HG02588 (cell line): Measurements from ENCODE around the gene IFNAR1.
A peak's percentile ranks its signal among the peaks of the same experiment; 100 is the strongest.
"Not testable (repeated sequence)": the region's sequence is repeated elsewhere in the genome, so short reads cannot be mapped to it uniquely, and the experiment has no call there.

ENCODE experiments used
- ATAC-seq: cut with Tn5 transposase; IDR thresholded peaks from one replicate; pipeline ENCODE4 v1.9.1; 2021; ENCODE audit warnings: mild to moderate bottlenecking, moderate library complexity; ENCODE audit not compliant: unreplicated experiment

Gene IFNAR1

DNA sequence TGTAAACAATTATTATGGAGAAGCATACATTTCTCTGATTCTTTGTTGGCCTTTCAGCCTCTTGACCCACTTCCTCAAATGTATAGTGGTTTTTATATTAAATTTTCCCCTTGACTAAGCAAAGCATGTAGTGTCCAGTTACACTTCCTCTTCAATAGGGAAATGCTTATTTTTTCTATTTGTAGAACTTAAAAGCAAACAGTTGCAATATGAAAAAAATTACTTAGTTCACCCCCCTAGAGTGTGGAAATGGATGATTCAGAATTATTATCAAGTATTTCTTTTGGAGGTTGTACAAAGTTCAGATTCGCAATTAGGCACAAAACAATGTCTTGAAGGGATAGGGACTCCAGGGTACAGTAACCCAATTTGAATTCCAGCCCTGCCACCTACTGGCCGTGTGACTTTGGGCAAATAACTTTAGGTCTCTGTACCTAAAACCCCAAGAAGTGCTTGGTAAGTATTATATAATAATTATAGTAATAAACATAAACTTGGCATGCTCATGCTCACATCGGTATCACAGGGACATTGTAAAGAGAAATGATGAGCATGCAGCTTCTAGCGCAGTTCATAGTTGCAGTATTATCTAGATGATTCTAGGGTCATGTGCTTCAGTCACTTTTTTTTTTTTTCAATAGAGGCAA lies 49.8 kb downstream of the IFNAR1 start:
- no peak for ATAC-seq

DNA sequence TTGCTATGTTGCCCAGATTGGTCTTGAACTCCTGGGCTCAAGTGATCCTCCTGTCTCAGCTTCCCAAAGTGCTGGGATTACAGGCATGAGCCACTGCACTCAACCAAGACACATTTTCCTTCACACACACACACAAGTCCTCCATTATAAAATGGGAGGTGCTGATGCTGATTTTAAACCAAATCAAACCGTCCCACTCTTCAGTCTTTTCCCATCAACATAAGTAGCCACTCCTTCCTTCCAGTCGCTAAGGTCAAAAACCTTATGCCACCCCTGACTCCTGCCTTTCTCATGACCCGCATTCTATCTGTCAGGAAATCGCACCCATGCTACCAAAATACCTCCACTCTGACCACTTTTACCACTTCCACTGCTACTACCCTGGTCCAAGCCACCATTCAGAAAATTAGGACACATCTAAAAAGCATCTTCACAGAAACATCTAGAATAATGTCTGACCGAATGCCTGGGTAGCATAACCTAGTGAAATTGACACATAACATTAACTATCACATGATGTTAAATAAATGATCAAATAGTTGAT lies 50.4 kb downstream of the IFNAR1 start:
- ATAC-seq: no peak

DNA sequence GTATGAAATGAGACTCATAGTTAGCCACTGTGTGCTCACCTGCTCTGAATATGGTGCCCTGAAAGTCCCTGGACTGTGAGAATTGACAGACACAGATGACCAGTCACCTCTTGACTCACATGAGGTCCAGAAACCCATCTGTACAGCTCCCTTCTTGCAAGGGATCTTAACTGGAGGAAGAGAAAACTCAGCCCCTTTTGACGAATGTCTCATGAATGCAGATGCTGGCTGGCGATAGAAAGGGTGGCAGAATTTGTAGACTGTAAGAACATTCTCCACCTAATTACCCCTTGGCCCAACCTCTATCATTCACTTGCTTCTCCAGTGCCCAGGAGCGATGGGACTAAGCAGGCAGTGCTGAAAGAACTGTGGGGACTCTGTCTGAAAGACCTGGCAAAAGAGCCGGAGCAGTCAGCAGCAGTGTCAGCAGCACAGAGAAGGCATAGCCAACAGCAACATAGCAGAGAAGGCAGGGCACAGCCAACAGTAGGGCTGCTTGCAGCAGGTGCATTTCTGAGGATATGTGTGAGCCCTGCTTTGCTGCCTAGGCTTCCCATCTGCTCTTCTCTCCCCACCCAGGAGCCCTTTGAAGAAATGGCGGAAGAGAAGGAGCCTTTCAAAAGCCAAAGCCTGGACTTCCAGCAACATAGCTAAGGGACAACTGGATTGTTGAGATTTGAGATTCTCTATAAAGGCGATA lies 52.6 kb downstream of the IFNAR1 start:
- no peak for ATAC-seq

DNA sequence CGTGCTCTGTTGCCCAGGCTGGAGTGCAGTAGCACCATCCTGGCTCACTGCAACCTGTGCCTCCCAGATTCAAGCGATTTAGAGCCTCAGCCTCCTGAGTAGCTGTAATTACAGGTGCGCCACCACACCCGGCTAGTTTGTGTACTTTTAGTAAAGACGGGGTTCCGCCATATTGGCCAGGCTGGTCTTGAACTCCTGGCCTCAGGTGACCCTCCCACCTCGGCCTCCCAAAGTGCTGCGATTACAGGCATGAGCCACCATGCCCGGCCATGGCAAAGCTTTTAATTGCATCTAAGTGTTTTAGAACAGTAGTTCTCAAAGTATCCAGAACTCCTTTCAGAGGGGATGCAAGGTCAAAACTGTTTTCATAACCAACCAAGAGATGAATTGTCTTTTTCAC lies 53.3 kb downstream of the IFNAR1 start:
- ATAC-seq: no peak

DNA sequence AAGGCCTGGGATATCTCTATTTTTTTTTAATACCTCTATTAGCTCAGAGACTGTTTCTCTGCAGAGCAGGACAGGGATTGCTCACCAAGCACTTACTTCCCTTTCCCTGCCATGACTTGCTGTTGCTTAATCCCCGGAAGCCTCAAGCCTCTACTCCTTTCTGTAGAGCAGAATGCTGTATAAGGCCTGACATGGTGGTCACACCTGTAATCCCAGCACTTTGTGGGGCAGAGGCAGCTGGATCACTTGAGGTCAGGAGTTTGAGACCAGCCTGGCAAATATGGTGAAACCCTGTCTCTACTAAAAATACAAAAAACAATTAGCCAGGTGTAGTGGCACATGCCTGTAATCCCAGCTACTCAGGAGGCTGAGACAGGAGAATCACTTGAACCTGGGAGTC lies 55.2 kb downstream of the IFNAR1 start:
- not testable (repeated sequence) for ATAC-seq

DNA sequence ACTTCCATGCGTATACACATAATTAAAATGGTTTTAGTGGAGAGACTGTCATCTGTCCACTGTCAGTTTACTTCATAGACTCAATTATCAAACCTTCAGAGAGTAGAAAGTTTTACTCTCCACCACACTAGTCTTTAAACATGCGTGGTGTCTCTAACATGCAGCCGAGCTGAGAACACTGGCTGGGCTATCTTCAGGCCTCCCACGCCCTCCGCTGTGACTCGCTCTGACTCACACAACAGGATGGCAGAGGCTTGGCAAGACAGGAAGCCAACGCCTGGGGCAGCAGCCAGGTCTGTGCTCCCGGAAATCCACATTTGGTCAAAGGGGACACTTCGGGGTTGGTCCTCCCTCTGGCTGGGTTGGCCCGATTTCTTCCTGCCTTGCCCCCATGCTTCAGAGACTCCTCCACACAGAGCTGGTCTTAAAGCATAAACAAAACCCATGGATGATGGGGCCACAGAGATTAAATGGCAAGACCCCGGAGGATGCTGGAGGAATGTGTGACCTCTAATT lies 55.8 kb downstream of the IFNAR1 start:
- peak; percentile 49 for ATAC-seq

DNA sequence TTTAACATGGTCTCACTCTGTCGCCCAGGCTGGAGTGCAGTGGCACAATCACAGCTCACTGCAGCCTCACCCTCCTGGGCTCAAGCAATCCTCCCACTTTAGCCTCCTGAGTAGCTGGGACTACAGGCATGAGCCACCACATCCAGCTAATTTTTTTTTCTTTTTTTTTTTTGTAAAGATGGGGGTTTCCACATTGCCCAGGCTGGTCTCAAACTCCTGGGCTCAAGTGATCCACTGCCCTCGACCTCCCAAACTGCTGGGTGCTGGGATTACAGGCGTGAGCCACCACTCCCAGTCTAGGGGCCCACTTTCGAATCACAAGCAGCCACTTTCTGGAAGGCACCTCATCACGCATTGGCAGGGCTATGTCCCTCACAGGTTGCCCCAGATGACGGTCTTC lies 56.6 kb downstream of the IFNAR1 start:
- not testable (repeated sequence) for ATAC-seq

DNA sequence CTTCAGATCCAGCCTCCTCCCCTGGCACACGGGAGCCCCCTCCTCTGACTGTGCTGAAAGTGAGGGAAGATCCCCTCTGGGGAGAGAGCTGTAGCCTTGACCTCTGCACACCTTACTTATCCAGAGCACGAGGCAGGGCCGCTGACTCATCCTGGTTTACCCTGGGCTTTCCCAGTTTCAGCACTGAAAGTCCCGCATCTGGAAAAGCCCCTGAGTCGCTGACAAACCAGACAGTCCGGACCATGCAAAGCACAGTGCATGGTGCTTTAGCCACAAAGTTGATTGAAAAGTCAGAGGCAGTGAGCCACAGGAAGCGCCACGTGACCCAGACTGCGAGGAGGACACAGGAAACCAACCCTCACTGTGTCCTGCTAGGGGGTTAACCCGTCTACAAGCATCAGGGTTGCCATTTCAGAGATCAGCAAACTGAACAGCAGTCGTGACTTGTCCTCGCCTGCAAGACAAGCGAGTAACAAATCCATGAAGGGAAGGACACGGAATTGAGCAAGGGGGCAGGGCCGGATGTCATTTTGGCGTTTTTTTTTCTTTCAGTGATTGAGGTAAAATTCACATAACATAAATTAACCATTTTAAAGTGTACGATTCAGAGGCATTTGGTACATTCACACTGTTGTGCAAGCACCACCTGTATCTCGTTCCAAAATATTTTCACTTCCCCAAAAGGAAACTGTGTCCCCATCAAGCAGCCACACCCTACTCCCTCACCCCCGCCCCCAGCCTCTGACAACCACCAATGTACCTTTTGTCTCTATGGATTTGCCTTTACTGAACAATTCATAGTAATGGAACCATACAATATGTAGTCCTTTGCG lies 58.5 kb downstream of the IFNAR1 start:
- ATAC-seq: peak; percentile 84

DNA sequence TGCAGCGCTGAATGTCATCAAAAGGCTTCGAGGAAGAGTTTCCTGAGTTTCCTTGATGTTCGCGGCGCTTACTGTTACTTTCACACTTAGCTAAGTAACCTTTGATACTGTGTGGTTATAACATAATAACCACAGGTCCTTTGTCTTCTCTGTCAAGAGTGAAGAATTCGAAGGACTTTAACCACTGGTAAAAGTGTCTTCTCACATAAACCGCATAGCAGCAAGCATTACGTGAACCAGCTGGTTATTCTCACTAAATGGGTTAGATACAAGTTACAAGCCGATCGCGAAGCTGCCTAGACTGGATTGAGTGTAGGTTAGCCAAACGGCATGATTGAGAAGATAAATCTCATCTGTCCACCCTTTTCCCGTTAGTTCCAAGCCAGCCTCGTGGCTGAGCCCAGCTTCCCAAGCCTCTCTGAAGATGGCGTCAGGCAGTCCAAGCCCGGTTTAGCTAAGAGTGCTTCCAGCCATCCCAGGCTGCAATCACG lies 60.1 kb downstream of the IFNAR1 start:
- ATAC-seq: no peak

DNA sequence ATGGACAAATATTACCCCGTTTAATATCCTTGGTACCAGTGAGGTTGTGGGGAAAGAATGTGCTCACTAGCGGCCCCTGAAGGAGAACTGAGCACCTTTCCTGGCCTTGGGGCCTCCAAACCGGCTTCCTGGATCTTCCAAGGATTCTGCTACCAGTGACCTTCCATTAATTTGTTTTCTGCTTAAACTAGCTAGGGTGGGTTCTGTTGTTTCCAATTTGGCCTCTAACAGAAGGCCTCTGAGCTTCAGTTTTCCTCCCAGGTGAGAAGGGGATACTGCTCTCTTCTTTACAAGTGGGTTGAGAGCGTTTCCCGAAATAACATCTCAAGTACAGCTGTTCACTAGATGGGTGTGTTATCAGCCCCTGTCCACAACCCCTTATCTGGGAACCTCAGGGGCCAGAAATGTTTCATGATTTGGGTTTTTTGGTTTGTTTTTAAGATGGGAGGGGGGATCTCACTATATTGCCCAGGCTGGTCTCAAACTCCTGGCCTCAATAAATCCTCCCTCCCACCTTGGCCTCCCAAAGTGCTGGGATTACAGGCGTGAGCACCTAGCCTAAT lies 61.5 kb downstream of the IFNAR1 start:
- ATAC-seq: no peak

DNA sequence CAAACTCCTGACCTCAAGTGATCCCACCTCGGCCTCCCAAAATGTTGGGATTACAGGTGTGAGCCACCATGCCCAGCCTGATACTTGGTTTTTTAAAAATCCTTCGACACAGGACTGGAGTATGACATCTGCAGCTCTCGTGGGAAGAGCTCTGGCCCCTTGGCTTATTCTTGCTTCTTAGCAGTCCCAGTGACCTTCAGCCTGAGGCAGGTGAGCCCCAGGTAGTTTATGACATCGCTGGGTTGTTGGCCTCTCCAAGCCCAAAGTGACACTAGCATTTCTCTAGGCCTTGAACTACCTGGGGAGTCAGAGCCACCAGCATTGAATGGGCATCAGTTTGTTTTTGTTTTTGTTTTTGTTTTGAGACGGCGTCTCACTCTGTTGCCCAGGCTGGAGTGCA lies 62.5 kb downstream of the IFNAR1 start:
- ATAC-seq: no peak

DNA sequence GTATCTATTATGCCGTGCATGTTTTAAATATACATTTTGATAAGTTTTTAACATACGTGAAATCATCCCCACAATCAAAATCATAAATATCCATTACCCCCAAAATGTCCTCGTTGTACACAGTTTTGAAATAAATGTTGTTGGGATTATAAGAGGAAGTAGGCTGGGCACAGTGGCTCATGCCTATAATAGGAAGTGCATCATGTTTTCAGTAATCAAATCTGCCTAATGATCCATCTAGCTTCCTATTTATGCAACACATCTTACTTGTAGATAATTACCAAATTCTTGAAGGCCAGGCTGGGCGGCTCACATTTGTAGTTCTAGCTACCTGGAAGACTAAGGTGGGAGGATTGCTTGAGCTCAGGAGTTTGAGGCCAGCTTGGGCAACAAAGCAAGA lies 63.4 kb downstream of the IFNAR1 start:
- no peak for ATAC-seq

DNA sequence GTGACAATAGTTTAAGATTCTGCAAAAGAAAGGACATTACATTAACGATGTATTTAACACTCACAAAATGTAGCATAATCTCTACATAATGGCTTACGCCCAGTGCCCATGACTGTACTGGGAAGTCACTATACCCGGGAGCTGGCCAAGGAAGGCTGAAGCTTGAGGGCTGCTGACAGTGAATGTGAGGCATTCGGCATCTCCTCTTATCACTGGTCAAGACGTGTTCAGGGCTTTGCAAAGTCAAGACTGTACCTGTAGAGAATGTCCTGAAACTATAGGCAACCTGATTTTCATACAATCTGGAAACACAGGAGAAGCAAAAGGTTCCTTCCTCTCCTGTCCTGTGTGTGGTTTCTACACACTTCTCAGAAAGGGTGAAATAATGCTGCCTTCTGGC lies 65.7 kb downstream of the IFNAR1 start:
- no peak for ATAC-seq

DNA sequence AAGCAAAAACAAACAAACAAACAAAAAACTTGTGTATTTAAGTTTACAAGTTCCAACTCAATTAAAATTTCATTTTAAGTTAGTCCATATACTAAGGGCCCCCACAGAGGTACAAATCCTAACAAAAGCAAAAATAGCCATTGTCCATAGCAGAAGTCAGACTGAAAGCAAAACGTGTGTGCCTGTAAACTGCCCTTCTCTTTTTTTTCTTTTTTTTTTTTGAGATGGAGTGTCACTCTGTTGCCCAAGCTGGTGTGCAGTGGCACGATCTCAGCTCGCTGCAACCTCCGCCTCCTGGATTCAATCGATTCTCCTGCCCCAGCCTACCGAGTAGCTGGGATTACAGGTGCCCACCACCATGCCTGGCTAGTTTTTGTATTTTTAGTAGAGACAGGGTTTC lies 66.9 kb downstream of the IFNAR1 start:
- no peak for ATAC-seq

DNA sequence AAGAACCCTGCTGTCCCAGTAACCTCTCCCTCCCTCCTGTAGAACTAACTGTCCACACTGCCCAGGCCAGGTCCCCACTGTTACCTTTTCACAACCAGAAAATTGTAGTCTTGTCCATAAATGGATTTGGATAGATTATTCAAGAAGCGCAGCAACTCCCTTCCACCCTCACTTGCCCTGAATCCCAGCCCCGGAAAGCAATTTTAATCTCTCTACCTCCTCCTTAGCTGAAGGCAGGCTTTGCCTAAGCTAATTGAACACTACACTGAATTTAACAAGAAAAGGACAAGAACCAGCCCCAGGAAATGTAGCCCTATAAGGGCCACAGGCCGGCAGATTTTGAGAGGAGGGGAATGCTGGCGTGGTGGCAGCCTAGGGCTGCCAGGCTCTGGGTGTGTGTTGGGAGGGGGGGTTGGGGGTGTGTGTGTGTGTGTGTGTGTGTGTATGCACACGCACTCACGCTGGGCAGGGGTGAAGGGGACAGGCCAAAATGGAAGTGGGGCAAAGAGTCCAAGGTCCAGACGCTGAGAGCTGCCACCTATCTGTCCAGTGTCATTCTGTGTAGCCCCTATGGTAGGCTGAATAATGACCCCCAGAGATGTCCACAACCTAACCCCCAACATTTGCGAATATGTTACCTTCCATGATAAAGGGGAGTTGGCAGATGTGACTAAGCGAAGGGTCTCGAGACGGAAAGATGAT lies 67.7 kb downstream of the IFNAR1 start:
- ATAC-seq: no peak

DNA sequence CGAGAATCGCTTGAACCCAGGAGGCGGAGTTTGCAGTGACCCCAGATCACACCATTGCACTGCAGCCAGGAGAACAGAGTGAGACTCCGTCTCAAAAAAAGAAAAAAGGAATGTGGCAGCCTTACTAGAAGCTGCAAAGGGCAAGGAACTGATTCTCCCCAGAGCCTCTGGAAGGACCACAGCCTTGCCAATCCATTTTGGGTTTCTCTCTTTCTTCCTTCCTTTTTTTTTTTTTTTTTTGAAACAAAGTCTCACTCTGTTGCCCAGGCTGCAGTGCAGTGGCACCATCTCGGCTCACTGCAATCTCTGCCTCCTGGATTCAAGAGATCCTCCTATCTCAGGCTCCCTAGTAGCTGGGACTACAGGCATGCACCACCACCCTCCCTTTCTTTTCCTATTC lies 68.6 kb downstream of the IFNAR1 start:
- ATAC-seq: no peak

DNA sequence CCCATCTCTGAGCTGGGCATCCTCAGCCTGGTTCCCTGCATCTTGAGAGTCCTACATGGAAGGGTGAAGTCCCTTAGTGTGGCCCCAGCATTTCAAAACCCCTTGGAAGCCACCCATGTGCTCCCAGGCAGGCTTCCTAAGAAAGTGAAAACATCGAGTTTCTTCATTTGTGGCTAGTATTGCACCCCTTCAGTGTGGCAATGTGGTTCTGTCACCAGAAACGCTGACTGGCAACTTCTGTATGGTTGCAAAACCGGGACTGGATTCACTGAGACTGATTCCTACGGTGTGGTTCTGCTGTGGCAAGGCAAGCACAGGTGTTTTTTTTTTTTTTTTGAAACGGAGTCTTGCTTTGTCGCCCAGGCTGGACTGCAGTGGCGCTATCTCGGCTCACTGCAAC lies 69.5 kb downstream of the IFNAR1 start:
- ATAC-seq: no peak

DNA sequence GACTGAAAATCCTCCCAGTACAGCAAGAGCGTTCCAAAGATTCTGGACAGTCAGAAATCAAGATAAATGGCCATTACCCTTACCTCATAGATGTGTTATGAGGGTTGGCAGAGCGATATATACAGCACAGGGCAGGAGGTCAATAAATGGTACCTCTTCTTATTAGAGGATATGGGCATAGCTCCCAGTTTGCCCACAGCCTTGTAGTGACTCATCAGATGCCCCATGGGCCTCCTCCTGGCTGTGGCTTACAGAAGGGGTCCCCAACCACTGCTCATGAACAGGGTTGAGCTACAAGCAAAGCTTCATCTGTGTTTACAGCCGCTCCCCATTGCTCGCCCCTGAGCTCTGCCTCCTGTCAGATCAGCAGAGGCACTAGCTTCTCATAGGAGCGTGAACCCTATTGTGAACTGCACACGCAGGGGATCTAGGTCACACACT lies 71.1 kb downstream of the IFNAR1 start:
- ATAC-seq: no peak

DNA sequence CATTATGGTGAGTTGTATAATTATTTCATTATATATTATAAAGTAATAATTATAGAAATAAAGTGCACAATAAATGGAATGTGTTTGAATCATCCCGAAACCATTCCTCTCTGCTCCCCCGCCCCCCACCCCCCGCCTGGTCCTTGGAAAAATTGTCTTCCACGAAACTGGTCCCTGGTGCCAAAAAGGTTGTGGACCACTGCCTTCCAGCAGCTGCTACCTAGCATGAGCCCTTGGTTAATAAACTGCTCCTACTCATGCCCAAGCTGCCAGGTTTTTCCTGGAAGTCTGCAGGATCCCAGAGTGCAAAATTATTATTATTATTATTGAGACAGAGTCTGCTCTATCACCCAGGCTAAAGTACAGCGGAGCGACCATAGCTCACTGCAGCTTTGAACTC lies 71.7 kb downstream of the IFNAR1 start:
- no peak for ATAC-seq

DNA sequence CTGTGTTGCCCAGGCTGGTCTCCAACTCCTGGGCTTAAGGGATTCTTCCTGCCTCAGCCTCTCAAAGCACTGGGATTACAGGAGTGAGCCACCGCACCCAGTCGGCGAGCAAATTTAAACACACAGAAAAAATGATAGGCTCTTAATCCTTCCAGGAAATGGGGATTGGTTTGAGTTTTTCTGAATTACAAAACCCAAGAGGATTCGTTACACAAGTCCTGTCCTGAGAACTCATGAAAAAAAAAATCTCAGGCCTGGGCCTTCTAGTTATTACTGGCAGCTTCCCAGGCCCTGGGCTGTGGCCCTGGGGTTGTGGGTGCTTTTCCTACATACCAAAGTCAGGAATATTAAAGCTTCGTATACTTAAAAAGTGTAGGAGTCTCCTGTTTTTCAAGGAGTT lies 72.2 kb downstream of the IFNAR1 start:
- ATAC-seq: no peak
